GM19043 (cell line): ENCODE results near the gene SPDYE17.
"Not testable (repeated sequence)": the region's sequence is repeated elsewhere in the genome, so short reads cannot be mapped to it uniquely, and the experiment has no call there.

ENCODE experiments used
- ATAC-seq: cut with Tn5 transposase; IDR thresholded peaks from one replicate; pipeline ENCODE4 v1.9.1; 2021; ENCODE audit warnings: low read depth; ENCODE audit not compliant: unreplicated experiment

The SPDYE17 gene

GRCh38 chr7:77032261-77032660, at the start of gene SPDYE17:
TSS of gene SPDYE17 (minus strand) at chr7:77032361. CDS start at chr7:77030570, 1,791 bp downstream.
- ATAC-seq, result not testable (repeated sequence)

- ATAC-seq, result not testable (repeated sequence)
These were observed 48.1 kb upstream of the SPDYE17 start for GRCh38 chr7:77080236-77080635.

GRCh38 chr7:77079624-77080023, 47.5 kb upstream of the SPDYE17 start:
- not testable (repeated sequence) for ATAC-seq

- not testable (repeated sequence) for ATAC-seq
These were observed 47.0 kb upstream of the SPDYE17 start for GRCh38 chr7:77079112-77079511.

- not testable (repeated sequence) for ATAC-seq
These were observed 44.9 kb upstream of the SPDYE17 start for GRCh38 chr7:77077060-77077459.

- ATAC-seq, result not testable (repeated sequence)
These were observed 42.7 kb upstream of the SPDYE17 start for GRCh38 chr7:77074786-77075396.

GRCh38 chr7:77071108-77071507, 38.9 kb upstream of the SPDYE17 start:
- ATAC-seq, result not testable (repeated sequence)

- ATAC-seq, result not testable (repeated sequence)
These were observed 33.7 kb upstream of the SPDYE17 start for GRCh38 chr7:77065869-77066268.

- not testable (repeated sequence) for ATAC-seq
These were observed 31.6 kb upstream of the SPDYE17 start for GRCh38 chr7:77063732-77064131.

GRCh38 chr7:77062557-77062956, 30.4 kb upstream of the SPDYE17 start, which contains the start of gene SPDYE18:
TSS of gene SPDYE18 (minus strand) at chr7:77062558. CDS start at chr7:77060512, 2,046 bp downstream.
- not testable (repeated sequence) for ATAC-seq

GRCh38 chr7:77026349-77026748, 5.8 kb downstream of the SPDYE17 start:
- not testable (repeated sequence) for ATAC-seq

- ATAC-seq, result not testable (repeated sequence)
These were observed 22.0 kb downstream of the SPDYE17 start for GRCh38 chr7:77010074-77010680.

- ATAC-seq, result not testable (repeated sequence)
These were observed 24.2 kb downstream of the SPDYE17 start for GRCh38 chr7:77008000-77008399.

GRCh38 chr7:77006127-77007110, 25.7 kb downstream of the SPDYE17 start:
- ATAC-seq, result not testable (repeated sequence)

GRCh38 chr7:77005461-77006057, 26.6 kb downstream of the SPDYE17 start:
- ATAC-seq, result not testable (repeated sequence)

- ATAC-seq, result not testable (repeated sequence)
These were observed 28.0 kb downstream of the SPDYE17 start for GRCh38 chr7:77004151-77004550.

GRCh38 chr7:77003241-77003640, 28.9 kb downstream of the SPDYE17 start:
- ATAC-seq, result not testable (repeated sequence)

- ATAC-seq, result not testable (repeated sequence)
These were observed 29.4 kb downstream of the SPDYE17 start for GRCh38 chr7:77002678-77003233.

- not testable (repeated sequence) for ATAC-seq
These were observed 30.1 kb downstream of the SPDYE17 start for GRCh38 chr7:77002104-77002503.
